GM23338 (cell line): ENCODE data around the gene TENT4A. TPM values are rescaled to one million over a fixed set of nuclear protein-coding genes. Genes with fewer than 3 reads are reported as not detected.

Experiments used
- ATAC-seq: fragments of 200-7000 bp; cut with Tn5 transposase; 3 replicates; pipeline ENCODE4 v1.9.1; 2020
- DNase-seq: peaks from one replicate; pipeline ENCODE4 v3.0.0-alpha.2; 2015; ENCODE audit warnings: low spot score
- H2AFZ ChIP-seq: fragments of 200-600 bp; sonication (generic); 2 replicates; pipeline ENCODE4 v1.8.0; 2016; ENCODE audit warnings: antibody characterized with exemption, mild to moderate bottlenecking, moderate library complexity
- H3F3A ChIP-seq: fragments of 200-600 bp; sonication (generic); replicated peaks from 2 replicates; pipeline ENCODE4 v1.8.0; 2017; ENCODE audit warnings: antibody characterized with exemption, mixed run types, low read depth
- H3K27ac ChIP-seq: fragments of 200-600 bp; sonication (generic); 2 replicates; pipeline ENCODE4 v1.6.1; 2016; ENCODE audit warnings: low read depth
- H3K27me3 ChIP-seq: fragments of 200-600 bp; sonication (generic); 2 replicates; pipeline ENCODE4 v1.8.0; 2016; ENCODE audit warnings: mild to moderate bottlenecking, mixed run types, moderate library complexity; ENCODE audit not compliant: insufficient read depth
- H3K36me3 ChIP-seq: fragments of 200-600 bp; sonication (generic); 2 replicates; pipeline ENCODE4 v1.8.0; 2016; ENCODE audit warnings: mild to moderate bottlenecking; ENCODE audit not compliant: insufficient read depth
- H3K4me1 ChIP-seq: fragments of 200-600 bp; sonication (generic); 2 replicates; pipeline ENCODE4 v1.8.0; 2016; ENCODE audit warnings: mild to moderate bottlenecking, moderate library complexity; ENCODE audit not compliant: insufficient read depth
- H3K4me2 ChIP-seq: fragments of 200-600 bp; sonication (generic); 2 replicates; pipeline ENCODE4 v1.7.1; 2017; ENCODE audit warnings: mixed run types
- H3K4me3 ChIP-seq: fragments of 200-600 bp; sonication (generic); 2 replicates; pipeline ENCODE4 v1.6.1; 2016; ENCODE audit warnings: mixed run types
- H3K79me2 ChIP-seq: fragments of 200-600 bp; sonication (generic); replicated peaks from 2 replicates; pipeline ENCODE4 v1.8.0; 2017; ENCODE audit warnings: mild to moderate bottlenecking; ENCODE audit not compliant: insufficient read depth
- H3K9me2 ChIP-seq: fragments of 200-600 bp; sonication (generic); 2 replicates; pipeline ENCODE4 v1.8.0; 2017; ENCODE audit not compliant: insufficient read depth
- H4K20me1 ChIP-seq: fragments of 200-600 bp; sonication (generic); replicated peaks from 2 replicates; pipeline ENCODE4 v1.8.0; 2017; ENCODE audit warnings: mild to moderate bottlenecking; ENCODE audit not compliant: insufficient read depth
- H3K27ac Mint-ChIP-seq: 2 replicates; pipeline ENCODE4 v1.8.0; 2020; ENCODE audit warnings: inconsistent platforms, mild to moderate bottlenecking, moderate library complexity, mixed read lengths
- H3K27me3 Mint-ChIP-seq: 3 replicates; pipeline ENCODE4 v1.8.0; 2022; ENCODE audit warnings: low read depth, mild to moderate bottlenecking, moderate library complexity, mixed read lengths, inconsistent platforms; ENCODE audit not compliant: insufficient read depth, poor library complexity
- H3K36me3 Mint-ChIP-seq: 3 replicates; pipeline ENCODE4 v1.8.0; 2021; ENCODE audit warnings: low read depth, mild to moderate bottlenecking, inconsistent platforms, moderate library complexity, mixed read lengths
- H3K4me1 Mint-ChIP-seq: 3 replicates; pipeline ENCODE4 v1.8.0; 2020; ENCODE audit warnings: mild to moderate bottlenecking, inconsistent platforms, mixed read lengths
- H3K4me3 Mint-ChIP-seq: 3 replicates; pipeline ENCODE4 v1.8.0; 2021; ENCODE audit warnings: moderate library complexity, mild to moderate bottlenecking, inconsistent platforms, mixed read lengths
- H3K9me3 Mint-ChIP-seq: 3 replicates; pipeline ENCODE4 v1.8.0; 2020; ENCODE audit warnings: moderate library complexity, mild to moderate bottlenecking, inconsistent platforms, mixed read lengths
- CTCF ChIP-seq, 2 experiments: fragments of 200-600 bp in 1 of 2; sonication (generic) in 1 of 2; conservative IDR thresholded peaks; 2 replicates each; pipeline versions ENCODE4 v1.5.1 to v1.6.1; 2016 to 2017; ENCODE audit warnings: antibody characterized with exemption in 2 of 2, low read depth in 2 of 2, mild to moderate bottlenecking in 2 of 2, moderate library complexity in 1 of 2
- EZH2 ChIP-seq: fragments of 200-600 bp; sonication (generic); IDR thresholded peaks from one replicate; pipeline ENCODE4 v1.8.0; 2017; ENCODE audit warnings: antibody characterized with exemption, mild to moderate bottlenecking, low read depth; ENCODE audit not compliant: unreplicated experiment
- EZH2phosphoT487 ChIP-seq: fragments of 200-600 bp; sonication (generic); IDR thresholded peaks from one replicate; pipeline ENCODE4 v1.8.1; 2018; ENCODE audit warnings: antibody characterized with exemption; ENCODE audit not compliant: unreplicated experiment
- NANOG ChIP-seq: IDR thresholded peaks from 2 replicates; pipeline ENCODE4 v1.6.1; 2016; ENCODE audit warnings: antibody characterized with exemption, borderline replicate concordance
- POLR2AphosphoS5 ChIP-seq: IDR thresholded peaks from 2 replicates; pipeline ENCODE4 v1.6.1; 2016; ENCODE audit warnings: antibody characterized with exemption, low read depth
- STAT1 ChIP-seq: IDR thresholded peaks from one replicate; pipeline ENCODE4 v1.6.1; 2016; ENCODE audit warnings: antibody characterized with exemption; ENCODE audit not compliant: unreplicated experiment
- ZNF114 ChIP-seq: fragments of 250-450 bp; sonication (Bioruptor Pico); IDR thresholded peaks from 2 replicates; pipeline ENCODE4 v1.5.0; 2020; ENCODE audit warnings: mild to moderate bottlenecking, moderate library complexity
- ZNF331 ChIP-seq: fragments of 250-450 bp; sonication (Bioruptor Pico); IDR thresholded peaks from 2 replicates; pipeline ENCODE4 v1.5.0; 2020; ENCODE audit warnings: low read depth, mild to moderate bottlenecking, moderate library complexity
- polyA plus RNA-seq: library from polyadenylated mRNA; unstranded; fragments of >200 nt; fragmentation: Nextera tagmentation; extraction: Ambion mirVana; gene quantifications from 2 replicates; pipeline ENCODE4 v1.2.1, GENCODE V29; 2016
- total RNA-seq: library from RNA; depleted of rRNA; stranded (reverse); fragments of >200 nt; shearing (Covaris generic); gene quantifications from 2 replicates; pipeline ENCODE4 v1.2.3, GENCODE V29; 2014
- TF ChIP-seq, protein P1 (sequence below): IDR thresholded peaks from one replicate; pipeline ENCODE4 v1.6.1; 2018; ENCODE audit warnings: antibody characterized with exemption; ENCODE audit not compliant: unreplicated experiment
- TF ChIP-seq, protein P2 (sequence below): IDR thresholded peaks from 2 replicates; pipeline ENCODE4 v1.6.1; 2016; ENCODE audit warnings: antibody characterized with exemption

The TENT4A gene
- total and polyA plus RNA-seq, 2 experiments from 2014 or later, result 5.3 to 24.0 TPM

DNA sequence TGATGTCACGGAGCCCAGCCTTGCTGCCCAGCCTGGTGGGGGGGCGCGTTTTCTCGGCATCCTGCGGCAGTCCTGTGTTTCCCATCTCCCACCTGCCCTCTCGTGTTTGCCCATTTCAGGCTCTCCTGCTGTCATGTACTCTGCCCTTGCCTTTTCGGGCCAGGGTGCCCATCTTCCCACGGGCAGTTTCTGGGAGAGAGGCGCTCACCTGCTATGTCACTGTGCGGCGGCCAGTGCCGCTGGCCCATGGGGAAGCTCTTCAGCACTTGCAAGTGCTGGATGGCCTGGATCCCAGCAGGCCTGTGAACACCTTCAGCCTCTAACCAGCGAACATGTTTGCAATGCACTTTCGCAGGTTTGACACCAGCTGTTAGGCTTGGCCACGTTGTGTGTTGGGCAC is 46.5 kb upstream of the TENT4A start:
- no peaks in the 10 kb centered on the region for H3K27me3 Mint-ChIP-seq
- TF ChIP-seq ZNF331 (CRISPR knock-in tag), result no peak
- TF ChIP-seq, protein P1, sequence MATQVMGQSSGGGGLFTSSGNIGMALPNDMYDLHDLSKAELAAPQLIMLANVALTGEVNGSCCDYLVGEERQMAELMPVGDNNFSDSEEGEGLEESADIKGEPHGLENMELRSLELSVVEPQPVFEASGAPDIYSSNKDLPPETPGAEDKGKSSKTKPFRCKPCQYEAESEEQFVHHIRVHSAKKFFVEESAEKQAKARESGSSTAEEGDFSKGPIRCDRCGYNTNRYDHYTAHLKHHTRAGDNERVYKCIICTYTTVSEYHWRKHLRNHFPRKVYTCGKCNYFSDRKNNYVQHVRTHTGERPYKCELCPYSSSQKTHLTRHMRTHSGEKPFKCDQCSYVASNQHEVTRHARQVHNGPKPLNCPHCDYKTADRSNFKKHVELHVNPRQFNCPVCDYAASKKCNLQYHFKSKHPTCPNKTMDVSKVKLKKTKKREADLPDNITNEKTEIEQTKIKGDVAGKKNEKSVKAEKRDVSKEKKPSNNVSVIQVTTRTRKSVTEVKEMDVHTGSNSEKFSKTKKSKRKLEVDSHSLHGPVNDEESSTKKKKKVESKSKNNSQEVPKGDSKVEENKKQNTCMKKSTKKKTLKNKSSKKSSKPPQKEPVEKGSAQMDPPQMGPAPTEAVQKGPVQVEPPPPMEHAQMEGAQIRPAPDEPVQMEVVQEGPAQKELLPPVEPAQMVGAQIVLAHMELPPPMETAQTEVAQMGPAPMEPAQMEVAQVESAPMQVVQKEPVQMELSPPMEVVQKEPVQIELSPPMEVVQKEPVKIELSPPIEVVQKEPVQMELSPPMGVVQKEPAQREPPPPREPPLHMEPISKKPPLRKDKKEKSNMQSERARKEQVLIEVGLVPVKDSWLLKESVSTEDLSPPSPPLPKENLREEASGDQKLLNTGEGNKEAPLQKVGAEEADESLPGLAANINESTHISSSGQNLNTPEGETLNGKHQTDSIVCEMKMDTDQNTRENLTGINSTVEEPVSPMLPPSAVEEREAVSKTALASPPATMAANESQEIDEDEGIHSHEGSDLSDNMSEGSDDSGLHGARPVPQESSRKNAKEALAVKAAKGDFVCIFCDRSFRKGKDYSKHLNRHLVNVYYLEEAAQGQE, result no peak
- no peak for TF ChIP-seq POLR2AphosphoS5
- no peak for TF ChIP-seq NANOG
- no peak for TF ChIP-seq EZH2phosphoT487
- TF ChIP-seq CTCF (conservative IDR thresholded peaks at IDR 0.05; ENCODE audit: low read depth in 2 of 2), result no peak
- TF ChIP-seq EZH2, result no peak
- no peak for TF ChIP-seq ZNF114 (CRISPR knock-in tag)
- TF ChIP-seq, protein P2, sequence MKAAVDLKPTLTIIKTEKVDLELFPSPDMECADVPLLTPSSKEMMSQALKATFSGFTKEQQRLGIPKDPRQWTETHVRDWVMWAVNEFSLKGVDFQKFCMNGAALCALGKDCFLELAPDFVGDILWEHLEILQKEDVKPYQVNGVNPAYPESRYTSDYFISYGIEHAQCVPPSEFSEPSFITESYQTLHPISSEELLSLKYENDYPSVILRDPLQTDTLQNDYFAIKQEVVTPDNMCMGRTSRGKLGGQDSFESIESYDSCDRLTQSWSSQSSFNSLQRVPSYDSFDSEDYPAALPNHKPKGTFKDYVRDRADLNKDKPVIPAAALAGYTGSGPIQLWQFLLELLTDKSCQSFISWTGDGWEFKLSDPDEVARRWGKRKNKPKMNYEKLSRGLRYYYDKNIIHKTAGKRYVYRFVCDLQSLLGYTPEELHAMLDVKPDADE, result no peak
- TF ChIP-seq STAT1, result no peak
- no peak for DNase-seq

More for the DNA sequence above, 46.5 kb upstream of the TENT4A start:
- Histone ChIP-seq H3K27ac (no peak overlapping the region), H3K4me3 (no peak overlapping the region), H3K9me2 (0 out of 2 replicates have a peak, but pooled peaks cover 2% of the 10 kb centered on the region), H3K4me2 (no peak overlapping the region), H3K36me3 (no peaks in the 10 kb centered on the region), H4K20me1 (no peaks in the 10 kb centered on the region), H3K79me2 (no peaks in the 10 kb centered on the region), H3F3A (no peaks in the 10 kb centered on the region), H3K27me3 (no peaks in the 10 kb centered on the region), H3K4me1 (peaks cover 4% of the 10 kb centered on the region; the same call in 1 of the 2 replicates), H2AFZ (no peak overlapping the region)
- Mint-ChIP-seq H3K4me3 (no peak overlapping the region), H3K27ac (no peak overlapping the region), H3K9me3 (no peaks in the 10 kb centered on the region), H3K4me1 (peaks cover 27% of the 10 kb centered on the region), H3K36me3 (peaks cover 30% of the 10 kb centered on the region)
- no peak for ATAC-seq
